Measurements from ENCODE around the gene NEO1.

NEO1 gene

DNA sequence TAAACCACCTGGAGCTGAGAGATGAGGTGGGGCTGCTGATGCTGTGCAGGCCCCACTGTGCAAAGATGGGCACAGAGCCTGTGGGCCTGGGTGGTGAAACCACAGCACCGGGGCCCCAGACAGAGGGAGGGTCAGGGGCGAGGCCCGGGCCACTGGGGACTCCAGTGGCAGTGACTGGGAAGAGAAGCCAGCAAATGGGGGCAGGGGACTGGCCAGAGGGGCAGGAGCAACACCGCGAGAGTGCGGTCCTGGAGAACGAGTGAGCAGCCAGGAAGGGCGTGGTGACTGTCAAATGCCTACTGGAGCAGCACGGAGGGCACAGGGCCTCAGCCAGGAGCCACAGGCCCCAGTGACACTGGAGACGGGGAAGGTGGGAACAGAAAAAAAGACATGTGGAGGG lies 276.7 kb downstream of the NEO1 start:
- H3K4me1 ChIP-seq (ENCODE audit: control insufficient read depth, insufficient read depth, low read length) = no peaks in the 10 kb centered on the region
- H3K27me3 ChIP-seq (ENCODE audit: control insufficient read depth, insufficient read depth, low read length) = peaks cover 7% of the 10 kb centered on the region
- no peak overlapping the region for H3K9ac ChIP-seq (ENCODE audit: low read length)
- no peak overlapping the region for H3K4me3 ChIP-seq (ENCODE audit: low read length)
- H3K36me3 ChIP-seq (ENCODE audit: control insufficient read depth, insufficient read depth, low read length) = no peaks in the 10 kb centered on the region
- no peaks in the 10 kb centered on the region for H3K9me3 ChIP-seq (ENCODE audit: control insufficient read depth, low read length)

DNA sequence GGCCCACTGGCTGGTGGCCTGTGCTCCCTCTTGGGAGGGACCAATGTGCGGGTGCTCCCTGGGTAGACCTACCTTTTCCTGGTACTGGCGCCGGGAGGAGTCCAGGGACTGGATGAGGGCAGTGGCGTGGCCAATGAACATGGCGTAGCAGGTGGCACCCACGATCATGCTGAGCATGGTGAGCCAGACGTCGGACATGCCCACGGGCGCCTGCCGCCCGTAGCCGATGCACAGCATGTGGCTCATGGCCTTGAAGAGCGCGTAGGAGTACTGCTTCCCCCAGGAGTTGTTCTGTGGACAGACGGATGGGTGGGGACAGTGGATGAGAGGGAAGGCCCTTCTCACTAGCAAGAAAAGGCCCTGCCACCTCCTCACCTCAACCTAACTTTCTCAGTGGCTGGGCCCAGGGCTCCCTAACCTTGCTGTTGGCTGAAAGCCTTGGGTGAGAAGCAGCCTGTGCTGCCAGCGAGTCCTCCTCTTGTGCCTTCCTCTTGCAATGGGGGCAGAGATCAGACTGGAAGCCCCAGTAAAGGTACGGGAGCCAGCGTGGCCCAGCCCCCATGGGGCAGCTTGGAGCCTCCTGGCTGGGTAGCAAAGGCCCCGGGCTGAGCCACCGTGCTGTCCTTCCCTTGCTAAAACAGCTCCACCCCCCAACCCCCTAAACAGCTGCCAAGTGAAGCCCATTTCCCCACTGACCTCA lies 277.4 kb downstream of the NEO1 start:
- Histone ChIP-seq H3K9ac (ENCODE audit: low read length) (no peak overlapping the region), H3K27me3 (ENCODE audit: control insufficient read depth, insufficient read depth, low read length) (peaks cover 7% of the 10 kb centered on the region), H3K4me3 (ENCODE audit: low read length) (no peak overlapping the region), H3K9me3 (ENCODE audit: control insufficient read depth, low read length) (no peaks in the 10 kb centered on the region), H3K4me1 (ENCODE audit: control insufficient read depth, insufficient read depth, low read length) (no peaks in the 10 kb centered on the region), H3K36me3 (ENCODE audit: control insufficient read depth, insufficient read depth, low read length) (no peaks in the 10 kb centered on the region)

DNA sequence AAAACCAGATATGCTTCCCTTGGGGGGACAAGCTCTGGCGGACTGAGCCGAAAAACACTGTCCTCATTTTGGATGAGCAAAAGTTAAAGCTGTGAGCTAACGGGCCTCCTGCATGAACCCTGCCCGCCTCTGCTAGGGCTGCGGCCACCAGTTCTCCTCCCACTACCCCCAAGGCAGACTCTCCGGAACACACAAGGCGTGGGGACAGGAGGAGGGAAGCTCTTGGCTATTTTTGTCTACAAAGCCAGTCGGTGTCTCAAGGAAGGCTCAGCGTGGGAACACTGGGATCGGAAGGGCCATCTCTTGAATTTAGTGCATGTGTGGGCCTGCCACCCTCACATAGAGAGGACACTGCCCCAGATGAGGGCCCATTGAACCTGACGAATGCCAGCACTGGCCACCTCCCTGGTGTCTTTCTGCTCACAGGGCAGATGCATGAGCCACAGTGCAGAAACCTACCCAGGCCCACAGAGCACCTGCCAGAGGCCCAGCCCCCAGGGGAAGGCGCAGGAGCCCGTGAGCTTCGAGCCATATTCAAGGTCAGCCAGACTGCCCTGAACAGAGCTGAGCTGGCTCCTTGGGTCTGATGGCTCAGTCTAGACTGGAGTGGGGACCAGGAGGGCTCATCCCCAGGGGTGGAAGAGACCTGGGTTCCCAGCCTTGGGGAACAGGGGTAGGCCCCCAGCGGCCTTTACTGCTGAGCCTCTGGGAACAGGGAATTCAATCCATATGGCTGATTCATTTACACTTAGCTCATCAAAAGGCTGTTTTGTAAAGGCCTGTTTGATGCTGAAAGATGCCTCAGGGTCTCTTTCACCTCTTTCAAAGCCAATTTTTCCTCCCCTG lies 278.2 kb downstream of the NEO1 start:
- Histone ChIP-seq H3K4me1 (ENCODE audit: control insufficient read depth, insufficient read depth, low read length) (no peaks in the 10 kb centered on the region), H3K36me3 (ENCODE audit: control insufficient read depth, insufficient read depth, low read length) (no peaks in the 10 kb centered on the region), H3K9ac (ENCODE audit: low read length) (no peak overlapping the region), H3K4me3 (ENCODE audit: low read length) (no peak overlapping the region), H3K27me3 (ENCODE audit: control insufficient read depth, insufficient read depth, low read length) (peaks cover 7% of the 10 kb centered on the region), H3K9me3 (ENCODE audit: control insufficient read depth, low read length) (no peaks in the 10 kb centered on the region)

DNA sequence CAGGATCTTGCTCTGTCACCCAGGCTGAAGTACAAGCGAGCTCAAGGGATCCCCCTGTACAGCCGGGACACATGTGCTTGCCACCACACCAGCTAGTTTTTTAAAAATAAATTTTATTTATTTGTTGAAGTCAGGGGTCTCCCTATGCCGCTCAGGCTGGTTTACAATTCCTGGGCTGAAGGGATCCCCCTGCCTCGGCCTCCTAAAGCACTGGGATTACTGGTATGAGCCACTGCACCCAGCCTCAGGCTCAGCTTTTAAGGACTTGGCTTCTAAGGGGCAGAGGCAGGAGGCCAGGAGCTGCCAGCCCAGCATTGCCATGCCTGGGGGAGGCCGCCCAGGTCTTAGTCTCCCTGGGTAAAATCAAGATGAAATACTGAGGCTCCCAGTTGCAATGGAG lies 279.2 kb downstream of the NEO1 start:
- H3K9me3 ChIP-seq (ENCODE audit: control insufficient read depth, low read length) = no peaks in the 10 kb centered on the region
- no peak overlapping the region for H3K9ac ChIP-seq (ENCODE audit: low read length)
- H3K36me3 ChIP-seq (ENCODE audit: control insufficient read depth, insufficient read depth, low read length) = no peaks in the 10 kb centered on the region
- H3K4me3 ChIP-seq (ENCODE audit: low read length) = no peak overlapping the region
- H3K27me3 ChIP-seq (ENCODE audit: control insufficient read depth, insufficient read depth, low read length) = no peaks in the 10 kb centered on the region
- H3K4me1 ChIP-seq (ENCODE audit: control insufficient read depth, insufficient read depth, low read length) = no peaks in the 10 kb centered on the region

DNA sequence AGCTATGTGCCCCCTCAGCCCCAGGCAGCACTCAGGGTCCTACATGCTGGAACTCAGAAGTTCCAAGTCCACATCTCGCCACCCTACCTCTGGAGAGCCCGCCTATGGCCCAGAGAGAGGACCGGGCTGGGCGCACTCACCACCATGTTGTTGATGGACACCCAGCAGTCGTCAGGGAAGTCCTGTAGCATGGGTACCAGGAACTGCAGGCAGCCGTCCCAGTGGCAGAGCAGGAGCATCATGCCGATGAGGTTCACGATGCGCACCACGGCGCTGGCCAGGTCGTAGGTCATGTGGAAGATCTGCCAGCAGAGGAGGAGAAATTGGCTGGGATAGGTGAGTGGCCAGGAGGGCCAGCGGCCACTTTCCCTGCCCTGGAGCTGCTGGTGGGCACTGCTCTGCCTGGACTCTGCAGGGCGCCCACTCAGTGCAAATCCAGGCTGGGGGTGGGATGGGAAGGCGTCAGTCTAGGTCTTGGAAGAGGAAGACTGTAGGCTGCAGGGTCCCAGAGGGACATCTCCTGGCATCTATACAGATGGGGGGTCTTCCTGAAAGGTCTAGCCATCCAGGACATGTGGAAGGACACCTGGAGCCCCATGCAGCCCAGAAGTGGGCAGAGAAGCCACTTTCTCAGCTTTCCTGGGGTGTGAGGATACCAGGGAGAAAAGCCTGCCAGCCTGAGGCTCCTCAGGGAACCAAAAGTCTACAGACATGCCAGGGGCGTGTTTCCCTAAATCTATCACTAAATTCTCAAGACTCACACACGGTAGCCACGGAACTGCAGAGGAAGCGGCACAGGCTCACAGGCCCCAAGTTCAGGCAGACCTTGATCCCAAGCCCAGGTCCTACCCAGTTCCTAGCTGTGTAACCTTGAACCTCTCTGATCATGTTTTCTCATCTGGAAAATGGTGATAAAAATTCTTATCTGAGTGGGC lies 280.0 kb downstream of the NEO1 start:
- H3K9ac ChIP-seq (ENCODE audit: low read length) = no peak overlapping the region
- H3K4me1 ChIP-seq (ENCODE audit: control insufficient read depth, insufficient read depth, low read length) = no peaks in the 10 kb centered on the region
- no peaks in the 10 kb centered on the region for H3K27me3 ChIP-seq (ENCODE audit: control insufficient read depth, insufficient read depth, low read length)
- no peaks in the 10 kb centered on the region for H3K36me3 ChIP-seq (ENCODE audit: control insufficient read depth, insufficient read depth, low read length)
- H3K4me3 ChIP-seq (ENCODE audit: low read length) = no peak overlapping the region
- no peaks in the 10 kb centered on the region for H3K9me3 ChIP-seq (ENCODE audit: control insufficient read depth, low read length)

DNA sequence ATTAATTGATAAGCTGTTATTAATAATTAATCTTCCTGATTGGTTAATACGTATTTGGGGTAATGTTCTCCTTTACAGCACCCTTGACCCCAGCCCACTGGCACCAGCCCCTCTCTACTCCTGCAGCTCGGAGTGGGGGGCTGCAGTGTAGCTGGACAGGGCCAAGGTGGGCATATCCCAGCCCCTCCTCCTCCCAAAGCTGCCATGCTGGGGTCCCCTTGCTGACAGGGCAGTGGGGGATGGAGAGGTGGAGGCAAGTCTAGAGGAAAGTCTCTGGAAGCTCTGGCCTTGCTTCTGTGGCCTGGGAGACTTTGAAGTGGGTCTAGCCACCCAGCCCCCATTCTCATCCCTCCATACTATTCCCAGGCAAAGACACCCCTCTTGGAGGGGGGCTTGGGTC lies 280.7 kb downstream of the NEO1 start:
- no peaks in the 10 kb centered on the region for H3K27me3 ChIP-seq (ENCODE audit: control insufficient read depth, insufficient read depth, low read length)
- no peaks in the 10 kb centered on the region for H3K36me3 ChIP-seq (ENCODE audit: control insufficient read depth, insufficient read depth, low read length)
- H3K9ac ChIP-seq (ENCODE audit: low read length) = no peak overlapping the region
- H3K9me3 ChIP-seq (ENCODE audit: control insufficient read depth, low read length) = no peaks in the 10 kb centered on the region
- no peaks in the 10 kb centered on the region for H3K4me1 ChIP-seq (ENCODE audit: control insufficient read depth, insufficient read depth, low read length)
- no peak overlapping the region for H3K4me3 ChIP-seq (ENCODE audit: low read length)

DNA sequence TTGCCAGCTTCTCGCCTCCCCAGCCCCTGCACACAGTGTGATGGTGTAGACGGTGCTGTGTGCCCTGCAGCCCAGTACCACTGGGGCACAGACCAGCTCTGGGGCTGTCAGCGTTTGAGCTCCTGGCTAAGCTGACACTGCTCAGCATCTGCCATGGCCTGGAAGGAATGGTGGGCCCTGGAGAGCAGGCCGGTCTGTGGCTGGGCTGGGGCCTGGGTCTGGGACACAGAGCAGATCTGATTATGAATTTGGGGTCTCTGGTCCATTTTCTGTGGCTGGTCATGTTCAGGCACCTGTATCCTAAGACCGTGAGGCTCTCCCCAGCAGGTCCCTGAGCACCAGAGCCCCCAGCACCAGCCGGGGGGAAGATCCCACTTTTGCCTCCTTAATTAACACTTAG lies 281.8 kb downstream of the NEO1 start:
- Histone ChIP-seq H3K9me3 (ENCODE audit: control insufficient read depth, low read length) (no peaks in the 10 kb centered on the region), H3K9ac (ENCODE audit: low read length) (no peak overlapping the region), H3K36me3 (ENCODE audit: control insufficient read depth, insufficient read depth, low read length) (no peaks in the 10 kb centered on the region), H3K4me1 (ENCODE audit: control insufficient read depth, insufficient read depth, low read length) (no peaks in the 10 kb centered on the region), H3K27me3 (ENCODE audit: control insufficient read depth, insufficient read depth, low read length) (no peaks in the 10 kb centered on the region), H3K4me3 (ENCODE audit: low read length) (no peak overlapping the region)

DNA sequence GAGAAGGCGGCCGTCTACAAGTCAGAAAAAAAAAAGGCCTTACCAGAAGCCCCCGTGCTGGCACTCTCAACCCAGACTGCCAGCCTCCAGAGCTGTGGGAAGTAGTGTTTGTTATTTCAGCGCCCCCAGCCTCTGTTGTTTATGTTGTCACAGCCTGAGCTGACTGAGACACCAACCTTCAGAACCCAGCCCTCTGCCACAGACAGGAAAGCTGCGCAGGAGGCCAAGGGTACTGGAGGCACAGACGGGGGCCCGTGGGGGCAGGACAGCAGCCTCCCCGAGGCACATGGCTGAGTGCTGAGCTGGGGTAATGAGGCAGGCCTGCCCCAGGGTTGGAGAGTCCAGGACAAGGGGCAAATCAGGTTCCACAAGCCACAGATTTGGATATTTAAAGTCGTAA lies 282.8 kb downstream of the NEO1 start:
- no peaks in the 10 kb centered on the region for H3K36me3 ChIP-seq (ENCODE audit: control insufficient read depth, insufficient read depth, low read length)
- no peaks in the 10 kb centered on the region for H3K9me3 ChIP-seq (ENCODE audit: control insufficient read depth, low read length)
- no peaks in the 10 kb centered on the region for H3K4me1 ChIP-seq (ENCODE audit: control insufficient read depth, insufficient read depth, low read length)
- H3K4me3 ChIP-seq (ENCODE audit: low read length) = no peak overlapping the region
- no peak overlapping the region for H3K9ac ChIP-seq (ENCODE audit: low read length)
- H3K27me3 ChIP-seq (ENCODE audit: control insufficient read depth, insufficient read depth, low read length) = no peaks in the 10 kb centered on the region

DNA sequence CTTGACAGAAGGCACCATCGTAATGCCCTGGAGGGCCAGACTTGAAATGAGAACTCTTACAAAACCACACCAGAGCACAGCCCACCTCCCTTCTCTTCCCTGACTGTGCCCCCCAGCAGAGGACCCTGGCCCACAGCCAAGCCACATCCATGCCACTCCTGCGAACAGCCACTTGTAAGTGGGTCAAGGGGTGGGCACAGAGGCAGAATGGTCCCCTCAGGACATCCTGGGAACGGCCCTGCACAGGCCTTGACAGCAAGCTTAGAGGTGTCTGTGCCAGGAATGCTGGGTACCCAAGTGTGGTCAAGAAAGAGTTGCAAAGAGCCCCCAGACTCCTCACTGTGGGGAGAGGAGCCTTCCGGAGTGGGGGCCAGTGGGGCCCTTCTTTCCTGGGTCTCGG lies 283.2 kb downstream of the NEO1 start:
- Histone ChIP-seq H3K4me1 (ENCODE audit: control insufficient read depth, insufficient read depth, low read length) (no peaks in the 10 kb centered on the region), H3K4me3 (ENCODE audit: low read length) (no peak overlapping the region), H3K36me3 (ENCODE audit: control insufficient read depth, insufficient read depth, low read length) (no peaks in the 10 kb centered on the region), H3K9ac (ENCODE audit: low read length) (no peak overlapping the region), H3K27me3 (ENCODE audit: control insufficient read depth, insufficient read depth, low read length) (no peaks in the 10 kb centered on the region), H3K9me3 (ENCODE audit: control insufficient read depth, low read length) (no peaks in the 10 kb centered on the region)

DNA sequence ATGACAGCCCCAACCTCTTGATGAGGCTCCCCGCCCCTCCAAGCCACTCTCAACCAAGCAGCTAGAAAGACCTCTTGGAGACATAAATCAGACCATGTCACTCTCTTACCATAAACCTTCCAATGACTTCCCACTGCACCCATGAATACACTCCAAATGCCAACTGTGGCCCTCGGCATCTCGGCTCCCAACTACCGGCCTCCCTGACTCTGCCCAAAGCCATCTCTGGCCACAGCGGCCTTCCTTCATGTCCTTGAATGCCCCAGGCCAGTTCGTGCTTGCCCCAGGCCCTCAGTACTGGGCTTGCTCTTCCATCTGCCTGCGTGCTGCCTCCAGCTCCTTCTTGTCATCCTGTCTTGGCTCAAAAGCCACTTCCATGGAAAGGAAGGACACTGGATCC lies 284.5 kb downstream of the NEO1 start:
- no peaks in the 10 kb centered on the region for H3K27me3 ChIP-seq (ENCODE audit: control insufficient read depth, insufficient read depth, low read length)
- H3K4me3 ChIP-seq (ENCODE audit: low read length) = no peak overlapping the region
- H3K9me3 ChIP-seq (ENCODE audit: control insufficient read depth, low read length) = no peaks in the 10 kb centered on the region
- H3K36me3 ChIP-seq (ENCODE audit: control insufficient read depth, insufficient read depth, low read length) = no peaks in the 10 kb centered on the region
- no peak overlapping the region for H3K9ac ChIP-seq (ENCODE audit: low read length)
- no peaks in the 10 kb centered on the region for H3K4me1 ChIP-seq (ENCODE audit: control insufficient read depth, insufficient read depth, low read length)

DNA sequence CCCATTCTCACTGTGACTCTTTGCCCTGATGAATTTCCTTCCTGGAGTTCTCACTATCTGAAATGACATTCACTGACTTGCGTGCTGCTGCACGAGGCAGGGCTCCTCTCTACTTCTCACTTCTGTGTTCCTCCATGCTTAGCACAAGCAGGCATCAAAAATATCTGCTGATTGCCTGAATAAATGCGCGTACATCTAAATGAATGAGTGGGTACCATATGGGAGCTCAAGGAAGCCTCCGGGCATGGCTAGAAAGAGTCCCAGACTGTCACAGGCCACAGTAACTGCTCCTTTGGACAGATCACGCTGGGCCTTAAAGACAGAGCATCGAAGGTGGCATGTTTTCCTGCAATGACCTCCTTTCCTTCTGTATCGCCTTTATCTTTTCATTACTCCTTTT lies 284.9 kb downstream of the NEO1 start:
- H3K27me3 ChIP-seq (ENCODE audit: control insufficient read depth, insufficient read depth, low read length) = no peaks in the 10 kb centered on the region
- no peak overlapping the region for H3K4me3 ChIP-seq (ENCODE audit: low read length)
- no peak overlapping the region for H3K9ac ChIP-seq (ENCODE audit: low read length)
- no peaks in the 10 kb centered on the region for H3K36me3 ChIP-seq (ENCODE audit: control insufficient read depth, insufficient read depth, low read length)
- no peaks in the 10 kb centered on the region for H3K4me1 ChIP-seq (ENCODE audit: control insufficient read depth, insufficient read depth, low read length)
- H3K9me3 ChIP-seq (ENCODE audit: control insufficient read depth, low read length) = no peaks in the 10 kb centered on the region

DNA sequence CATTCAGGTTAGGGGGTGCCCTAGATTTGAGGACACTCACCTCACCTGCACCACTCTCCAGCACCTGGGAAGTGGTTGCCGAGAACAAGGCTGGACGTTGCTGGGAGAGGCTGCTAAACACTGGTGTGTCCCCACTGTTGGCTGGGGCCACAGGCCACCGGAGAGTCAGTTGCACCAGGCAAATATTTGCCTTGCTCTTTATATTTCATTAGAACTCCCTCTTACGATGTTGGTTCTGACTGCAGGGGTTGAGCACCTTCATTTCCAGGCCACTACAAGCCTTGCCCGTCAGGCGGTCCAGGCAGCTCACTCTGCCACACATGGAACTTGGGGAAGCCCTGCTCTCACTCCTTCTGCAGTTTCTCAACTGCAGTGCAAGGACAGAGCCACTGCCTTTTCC lies 285.8 kb downstream of the NEO1 start:
- H3K27me3 ChIP-seq (ENCODE audit: control insufficient read depth, insufficient read depth, low read length) = no peaks in the 10 kb centered on the region
- no peaks in the 10 kb centered on the region for H3K9me3 ChIP-seq (ENCODE audit: control insufficient read depth, low read length)
- H3K9ac ChIP-seq (ENCODE audit: low read length) = no peak overlapping the region
- no peaks in the 10 kb centered on the region for H3K36me3 ChIP-seq (ENCODE audit: control insufficient read depth, insufficient read depth, low read length)
- no peak overlapping the region for H3K4me3 ChIP-seq (ENCODE audit: low read length)
- no peaks in the 10 kb centered on the region for H3K4me1 ChIP-seq (ENCODE audit: control insufficient read depth, insufficient read depth, low read length)
